OCI-M2 (cell line): ENCODE measurements around the gene RALGAPA2.

ENCODE experiments used
- DNase-seq: peaks from one replicate; lab custom pipeline; 2025; ENCODE audit not compliant: unreplicated experiment; lab: John Stamatoyannopoulos, UW

The RALGAPA2 gene

GRCh38 chr20:20635006-20635405 is 77.4 kb downstream of the RALGAPA2 start:
- no peak for DNase-seq

- no peak for DNase-seq
These were observed 79.8 kb downstream of the RALGAPA2 start for GRCh38 chr20:20632644-20633043.

GRCh38 chr20:20630551-20630950 is 81.9 kb downstream of the RALGAPA2 start:
- DNase-seq: no peak

- no peak for DNase-seq
These were observed 82.8 kb downstream of the RALGAPA2 start for GRCh38 chr20:20629556-20630188.

GRCh38 chr20:20628314-20628713 is 84.1 kb downstream of the RALGAPA2 start:
- DNase-seq: no peak

- DNase-seq: no peak
These were observed 85.0 kb downstream of the RALGAPA2 start for GRCh38 chr20:20627471-20627870.

- DNase-seq: no peak
These were observed 87.5 kb downstream of the RALGAPA2 start for GRCh38 chr20:20624914-20625313.

GRCh38 chr20:20621195-20621594 is 91.2 kb downstream of the RALGAPA2 start:
- no peak for DNase-seq

GRCh38 chr20:20614391-20614790 is 98.1 kb downstream of the RALGAPA2 start:
- DNase-seq: no peak

- no peak for DNase-seq
These were observed 100.2 kb downstream of the RALGAPA2 start for GRCh38 chr20:20612251-20612650.

GRCh38 chr20:20611167-20611566 is 101.3 kb downstream of the RALGAPA2 start:
- no peak for DNase-seq

GRCh38 chr20:20609522-20609921 is 102.9 kb downstream of the RALGAPA2 start:
- no peak for DNase-seq

- no peak for DNase-seq
These were observed 103.8 kb downstream of the RALGAPA2 start for GRCh38 chr20:20608641-20609040.

- no peak for DNase-seq
These were observed 104.4 kb downstream of the RALGAPA2 start for GRCh38 chr20:20608041-20608440.

GRCh38 chr20:20606881-20607280 is 105.6 kb downstream of the RALGAPA2 start:
- no peak for DNase-seq

GRCh38 chr20:20606050-20606449 is 106.4 kb downstream of the RALGAPA2 start:
- no peak for DNase-seq

- no peak for DNase-seq
These were observed 107.5 kb downstream of the RALGAPA2 start for GRCh38 chr20:20604907-20605306.

GRCh38 chr20:20604357-20604756 is 108.1 kb downstream of the RALGAPA2 start:
- no peak for DNase-seq

- no peak for DNase-seq
These were observed 109.0 kb downstream of the RALGAPA2 start for GRCh38 chr20:20603339-20603990.

- DNase-seq: no peak
These were observed 114.5 kb downstream of the RALGAPA2 start for GRCh38 chr20:20597966-20598365.

- DNase-seq: no peak
These were observed 118.3 kb downstream of the RALGAPA2 start for GRCh38 chr20:20594171-20594530.

- DNase-seq: no peak
These were observed 118.8 kb downstream of the RALGAPA2 start for GRCh38 chr20:20593447-20594170.
